GM18870 (cell line): ENCODE results near the gene HPDL.
"Not testable (repeated sequence)": the region's sequence is repeated elsewhere in the genome, so short reads cannot be mapped to it uniquely, and the experiment has no call there.

Experiments
- ATAC-seq: cut with Tn5 transposase; IDR thresholded peaks from one replicate; pipeline ENCODE4 v1.9.1; 2021; ENCODE audit warnings: moderate library complexity; ENCODE audit not compliant: unreplicated experiment

Gene HPDL

DNA sequence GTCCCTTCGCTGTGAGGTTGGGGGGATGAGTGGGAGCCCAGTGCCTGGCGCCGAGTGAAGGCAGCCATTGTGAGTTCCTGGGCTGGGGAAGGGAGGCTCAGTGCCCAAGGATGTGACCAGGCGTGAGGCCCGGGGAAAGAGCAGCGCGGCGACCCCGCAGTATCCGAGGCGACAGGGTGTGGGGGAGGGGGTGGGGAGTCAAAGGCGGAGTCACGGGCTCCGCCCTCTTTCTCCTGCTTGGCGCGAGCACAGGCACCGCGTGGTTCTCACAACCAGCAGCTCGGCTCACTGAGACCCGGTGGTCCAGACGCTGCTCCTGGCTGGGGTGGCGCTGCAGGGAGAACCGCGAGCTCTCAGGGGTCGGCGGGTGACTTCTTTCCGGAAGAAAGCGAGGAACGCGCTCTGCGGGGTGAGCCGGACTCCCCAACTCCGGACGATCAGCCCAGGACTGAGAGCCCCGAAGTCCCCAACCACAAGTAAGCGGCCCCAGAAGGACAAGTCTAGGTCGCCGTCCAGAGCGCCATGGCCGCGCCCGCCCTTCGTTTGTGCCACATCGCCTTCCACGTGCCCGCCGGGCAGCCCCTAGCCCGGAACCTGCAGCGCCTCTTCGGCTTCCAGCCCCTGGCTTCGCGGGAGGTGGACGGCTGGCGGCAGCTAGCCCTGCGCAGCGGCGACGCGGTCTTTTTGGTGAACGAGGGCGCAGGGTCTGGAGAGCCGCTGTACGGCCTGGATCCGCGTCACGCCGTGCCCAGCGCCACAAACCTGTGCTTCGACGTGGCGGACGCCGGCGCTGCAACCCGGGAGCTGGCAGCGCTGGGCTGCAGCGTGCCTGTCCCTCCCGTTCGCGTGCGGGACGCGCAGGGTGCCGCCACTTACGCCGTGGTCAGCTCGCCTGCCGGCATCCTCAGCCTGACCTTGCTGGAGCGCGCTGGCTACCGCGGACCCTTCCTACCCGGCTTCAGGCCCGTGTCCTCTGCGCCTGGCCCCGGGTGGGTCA, at the start of gene HPDL:
HPDL (plus strand) TSS at position 269 of the 997 bp plus-strand sequence; CDS start at position 523, 254 bp downstream.
- ATAC-seq = no peak

DNA sequence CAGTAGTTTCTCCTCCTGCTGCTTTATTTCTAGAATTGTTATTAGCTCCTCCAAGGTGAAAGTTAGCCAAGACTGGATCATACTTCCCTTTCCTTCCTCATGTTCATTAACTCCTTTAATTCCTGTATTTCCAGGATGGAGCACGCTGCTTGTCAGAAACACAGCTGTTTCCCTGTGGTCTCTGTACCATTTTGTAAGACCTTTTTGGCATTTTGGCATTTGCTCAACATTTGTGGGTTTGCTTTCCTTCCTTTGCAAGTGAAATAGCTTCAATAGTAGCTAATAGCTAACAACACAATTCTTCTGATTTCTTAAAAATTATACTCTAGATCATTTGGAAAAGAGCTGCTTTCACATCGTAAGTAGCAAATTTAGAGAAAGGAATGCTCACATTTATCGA, 44.3 kb upstream of the HPDL start:
- ATAC-seq = no peak

DNA sequence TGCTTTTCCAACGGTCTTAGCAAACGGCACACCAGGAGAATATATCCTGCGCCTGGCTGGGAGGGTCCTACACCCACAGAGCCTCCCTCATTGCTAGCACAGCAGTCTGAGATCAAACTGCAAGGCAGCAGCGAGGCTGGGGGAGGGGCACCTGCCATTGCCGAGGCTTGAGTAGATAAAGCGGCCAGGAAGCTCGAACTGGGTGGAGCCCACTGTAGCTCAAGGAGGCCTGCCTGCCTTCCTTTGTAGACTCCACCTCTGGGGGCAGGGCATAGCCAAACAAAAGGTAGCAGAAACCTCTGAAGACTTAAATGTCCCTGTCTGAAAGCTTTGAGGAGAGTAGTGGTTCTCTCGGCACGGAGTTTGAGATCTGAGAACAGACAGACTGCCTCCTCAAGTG, 41.8 kb upstream of the HPDL start:
- ATAC-seq = not testable (repeated sequence)

DNA sequence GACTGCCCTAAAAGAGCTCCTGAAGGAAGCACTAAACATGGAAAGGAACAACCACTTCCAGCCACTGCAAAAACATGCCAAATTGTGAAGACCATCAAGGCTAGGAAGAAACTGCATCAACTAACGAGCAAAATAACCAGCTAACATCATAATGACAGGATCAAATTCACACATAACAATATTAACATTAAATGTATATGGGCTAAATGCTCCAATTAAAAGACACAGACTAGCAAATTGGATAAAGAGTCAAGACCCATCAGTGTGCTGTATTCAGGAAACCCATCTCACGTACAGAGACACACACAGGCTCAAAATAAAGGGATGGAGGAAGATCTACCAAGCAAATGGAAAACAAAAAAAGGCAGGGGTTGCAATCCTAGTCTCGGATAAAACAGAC, 40.2 kb upstream of the HPDL start:
- ATAC-seq = not testable (repeated sequence)

DNA sequence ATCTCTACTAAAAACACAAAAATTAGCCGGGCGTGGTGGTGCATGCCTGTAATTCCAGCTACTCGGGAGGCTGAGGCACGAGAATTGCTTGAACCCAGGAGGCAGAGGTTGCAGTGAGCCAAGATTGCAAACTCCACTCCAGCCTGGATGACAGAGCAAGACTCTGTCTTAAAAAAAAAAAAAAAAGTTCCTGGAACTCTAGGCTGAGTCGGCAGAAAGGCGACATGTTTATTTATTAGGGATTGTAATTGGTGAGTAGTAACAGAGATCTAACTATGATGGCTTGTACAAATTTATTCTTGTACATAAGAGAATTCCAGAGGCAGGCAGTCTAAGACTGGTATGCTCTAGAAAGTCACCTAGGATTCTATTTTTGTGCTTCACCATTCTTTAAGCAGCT, 35.7 kb upstream of the HPDL start:
- ATAC-seq = not testable (repeated sequence)

DNA sequence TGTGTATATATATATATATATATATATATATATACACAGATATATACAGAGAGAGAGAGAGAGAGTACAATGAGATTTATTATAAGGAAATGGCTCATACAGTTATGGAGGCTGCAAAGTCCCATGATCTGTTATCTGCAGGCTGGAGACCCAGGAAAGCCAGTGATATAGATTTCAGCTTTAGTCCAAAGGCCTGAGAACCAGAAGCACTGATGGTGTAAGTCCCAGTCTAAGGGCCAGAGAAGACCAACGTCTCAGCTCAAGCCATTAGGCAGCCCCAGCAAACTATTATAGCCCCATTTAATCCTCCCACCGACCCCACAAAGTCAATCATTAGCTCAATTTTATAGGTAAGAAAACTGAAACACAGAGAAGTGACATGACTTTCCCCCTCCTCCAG, 35.0 kb upstream of the HPDL start:
- no peak for ATAC-seq

DNA sequence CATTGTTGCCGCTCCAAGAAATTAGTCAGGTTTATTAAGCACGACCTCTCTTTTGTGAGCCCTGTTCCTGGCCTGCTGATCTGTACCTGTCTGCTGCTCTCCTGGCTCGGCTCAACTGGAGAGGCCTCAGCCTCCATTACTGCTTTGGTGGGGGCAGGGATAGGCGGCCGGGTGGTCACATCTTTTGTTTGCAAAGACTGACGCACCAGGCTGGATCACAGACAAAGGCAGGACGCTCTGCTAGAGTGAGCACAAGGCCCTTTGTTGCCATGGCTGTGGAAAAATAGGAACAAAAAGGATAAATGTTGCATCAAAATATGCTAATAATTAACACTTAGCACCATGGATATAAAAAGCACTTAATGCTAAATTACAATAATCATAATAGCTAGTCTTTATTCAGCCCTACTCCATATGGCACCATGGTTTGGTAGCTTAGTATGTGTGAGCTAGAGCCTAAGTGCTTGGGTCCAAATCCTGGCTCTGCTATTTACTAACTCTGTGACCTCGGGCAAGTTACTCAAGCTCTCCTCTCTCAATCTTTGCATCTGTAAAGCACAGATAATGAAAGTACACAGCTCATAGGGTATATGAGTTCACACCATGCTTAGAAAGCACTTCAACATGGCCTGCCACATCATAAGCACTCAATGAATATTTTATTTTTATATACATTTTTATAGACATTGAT, 28.9 kb upstream of the HPDL start:
- no peak for ATAC-seq

DNA sequence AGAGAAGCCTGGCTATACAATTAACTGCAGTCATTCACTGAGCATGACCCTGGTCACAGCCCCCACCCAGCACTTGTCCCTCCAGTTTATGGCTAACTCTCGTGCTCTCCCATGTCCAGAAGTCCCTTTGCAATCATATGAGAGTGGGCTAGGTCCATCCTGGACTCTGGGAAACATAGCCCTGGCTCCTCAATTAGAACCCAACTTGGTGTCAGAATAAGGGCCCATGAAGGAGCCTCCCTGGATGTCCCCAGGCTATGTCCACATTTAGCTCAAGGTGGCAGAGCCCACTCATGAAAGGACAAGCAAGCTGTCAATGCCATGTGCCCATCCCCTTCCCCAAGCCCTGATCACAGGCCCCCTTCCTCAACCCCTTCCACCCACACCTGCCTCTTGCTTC, 27.4 kb upstream of the HPDL start:
- ATAC-seq = no peak

DNA sequence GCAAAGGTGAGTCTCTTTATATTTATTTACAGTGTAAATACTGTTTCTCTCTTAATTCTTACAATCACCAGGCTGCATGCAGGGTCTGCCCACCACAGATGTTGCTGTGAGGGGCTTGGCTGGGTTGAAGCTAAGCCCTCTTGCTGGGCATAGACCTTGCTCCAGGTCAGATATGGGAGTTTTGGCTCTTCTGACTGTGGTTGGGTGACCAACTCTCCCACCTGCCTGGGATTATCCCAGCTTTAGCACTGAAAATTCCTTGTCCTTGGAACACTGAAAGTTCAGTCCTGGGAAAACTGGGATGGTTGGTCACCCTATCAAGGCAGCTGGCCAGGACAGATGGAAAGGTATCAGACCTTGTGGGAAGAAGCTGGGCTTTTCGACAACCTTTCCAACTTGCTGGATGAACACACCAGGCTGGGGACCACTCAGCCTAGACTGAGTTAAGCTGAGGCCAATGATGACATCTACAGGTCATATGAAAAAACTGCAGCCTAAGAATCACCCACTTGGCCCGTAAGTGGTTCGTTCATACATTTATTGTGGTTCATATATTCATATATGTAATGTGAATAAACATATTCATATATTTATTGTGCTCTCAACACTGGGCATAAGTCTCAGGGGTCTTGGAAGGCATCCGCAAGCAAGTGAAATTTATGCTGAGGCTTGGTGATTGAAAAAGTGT, 26.6 kb upstream of the HPDL start:
- no peak for ATAC-seq

DNA sequence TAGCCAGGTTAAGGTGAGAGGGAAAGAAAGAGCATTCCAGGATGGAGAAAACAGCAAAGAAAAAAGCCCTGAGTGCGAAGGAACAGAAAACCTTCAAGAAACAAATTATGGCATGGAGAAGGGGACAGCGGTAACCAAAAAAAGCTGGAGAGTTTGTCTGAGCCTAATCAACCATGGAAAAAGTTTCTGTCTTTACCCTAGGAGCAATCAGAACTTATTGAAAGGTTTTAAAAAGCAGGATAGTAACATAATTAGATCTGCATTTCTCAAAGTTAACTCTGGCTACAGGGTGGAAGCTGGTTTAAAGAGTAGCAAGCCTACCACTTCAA, 26.1 kb upstream of the HPDL start:
- no peak for ATAC-seq

DNA sequence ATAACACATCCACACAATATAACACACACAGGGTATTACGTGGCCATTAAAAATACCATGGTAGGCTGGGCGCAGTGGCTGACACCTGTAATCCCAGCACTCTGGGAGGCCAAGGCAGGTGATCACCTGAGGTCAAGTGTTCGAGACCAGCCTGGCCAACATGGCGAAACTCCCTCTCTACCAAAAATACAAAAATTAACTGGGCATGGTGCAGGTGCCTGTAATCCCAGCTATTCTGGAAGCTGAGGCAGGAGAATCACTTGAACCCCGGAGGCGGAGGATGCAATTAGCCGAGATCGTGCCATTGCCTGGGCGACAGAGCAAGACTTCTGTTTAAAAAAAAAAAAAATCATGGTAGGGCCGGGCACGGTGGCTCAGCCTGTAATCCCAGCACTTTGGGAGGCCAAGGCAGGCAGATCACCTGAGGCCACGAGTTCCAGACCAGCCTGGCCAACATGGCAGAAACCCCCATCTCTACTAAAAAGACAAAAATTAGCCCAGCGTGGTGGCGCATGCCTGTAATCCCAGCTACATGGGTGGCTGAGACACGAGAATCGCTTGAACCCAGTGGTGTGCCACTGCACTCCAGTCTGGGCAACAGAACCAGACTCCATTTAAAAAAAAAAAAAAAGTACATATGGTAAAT, 24.1 kb upstream of the HPDL start:
- ATAC-seq = no peak

DNA sequence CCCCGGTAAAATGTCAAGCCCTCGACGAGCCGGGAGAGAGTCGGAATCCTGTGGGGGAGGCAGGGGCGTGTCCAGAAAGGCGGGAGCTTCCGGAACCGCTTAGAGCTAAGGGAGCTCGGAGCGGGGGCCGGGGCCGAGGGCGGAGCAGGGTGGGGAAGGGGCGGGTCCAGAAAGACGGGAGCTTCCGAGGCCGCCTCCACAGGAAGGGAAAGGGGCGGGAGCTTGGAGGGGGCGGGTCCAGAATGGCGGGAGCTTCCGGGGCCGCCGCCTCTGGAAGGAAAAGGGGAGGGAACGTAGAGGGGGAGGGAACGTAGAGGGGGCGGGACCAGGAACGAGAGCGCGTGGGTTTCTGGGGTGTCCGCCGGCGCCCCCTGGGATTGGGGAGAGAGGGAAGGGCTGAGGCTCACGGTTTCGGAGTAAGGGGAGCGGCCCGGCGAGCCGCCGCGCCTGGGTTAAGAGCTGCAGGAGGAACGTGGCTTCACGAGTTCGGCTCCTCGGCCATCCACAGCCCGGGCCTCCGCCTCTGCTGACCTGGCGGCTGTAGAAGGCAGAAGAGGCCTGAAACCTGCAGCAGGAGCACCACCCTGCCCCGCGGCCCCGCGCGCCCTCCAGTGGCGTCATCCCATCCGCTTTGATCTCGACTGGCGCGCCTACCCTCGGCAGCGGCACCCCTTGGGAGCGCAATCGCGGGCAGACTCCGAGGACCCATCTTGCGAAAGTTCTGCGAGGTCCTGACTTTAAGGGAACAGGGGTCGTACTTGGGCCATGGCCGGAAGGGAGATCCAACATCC, 23.0 kb upstream of the HPDL start:
- ATAC-seq = peak; percentile 61

DNA sequence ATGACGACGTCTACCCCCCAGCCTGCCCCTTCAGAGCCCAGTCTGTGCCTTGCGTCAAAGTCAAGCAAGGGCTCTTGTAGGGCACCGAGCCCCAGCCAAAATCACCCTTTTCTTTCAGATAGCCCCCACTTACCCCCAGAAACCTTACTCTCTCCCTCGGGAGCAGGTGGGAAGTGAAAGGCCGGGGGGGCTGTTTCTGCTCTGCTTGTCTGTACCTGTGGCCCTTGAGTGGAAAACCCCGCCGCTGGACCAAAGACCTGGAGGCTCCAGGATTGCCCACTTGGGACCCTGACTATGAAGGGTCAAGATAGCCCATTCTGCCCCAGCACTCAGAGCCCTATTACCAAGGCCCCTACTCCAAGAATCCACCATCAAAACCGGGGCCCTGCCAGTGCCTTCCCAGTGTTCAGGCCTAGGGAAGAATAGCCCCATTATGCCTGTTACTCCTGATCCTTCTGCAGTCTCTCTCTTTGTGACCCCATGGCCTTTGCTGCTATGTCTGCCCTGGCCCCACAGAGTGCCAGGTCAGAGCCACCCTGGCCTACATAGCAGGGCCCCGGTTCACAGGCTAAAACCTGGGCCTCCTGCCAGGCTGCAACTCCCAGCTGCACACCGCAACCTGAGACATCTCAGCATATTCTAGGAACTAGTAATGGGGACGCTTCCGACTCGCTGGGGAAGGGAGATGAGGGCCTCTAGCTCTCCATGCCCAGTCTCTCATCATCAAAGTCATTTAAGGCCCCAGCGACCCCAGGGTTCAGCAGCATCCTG, 22.2 kb upstream of the HPDL start:
- ATAC-seq = no peak

DNA sequence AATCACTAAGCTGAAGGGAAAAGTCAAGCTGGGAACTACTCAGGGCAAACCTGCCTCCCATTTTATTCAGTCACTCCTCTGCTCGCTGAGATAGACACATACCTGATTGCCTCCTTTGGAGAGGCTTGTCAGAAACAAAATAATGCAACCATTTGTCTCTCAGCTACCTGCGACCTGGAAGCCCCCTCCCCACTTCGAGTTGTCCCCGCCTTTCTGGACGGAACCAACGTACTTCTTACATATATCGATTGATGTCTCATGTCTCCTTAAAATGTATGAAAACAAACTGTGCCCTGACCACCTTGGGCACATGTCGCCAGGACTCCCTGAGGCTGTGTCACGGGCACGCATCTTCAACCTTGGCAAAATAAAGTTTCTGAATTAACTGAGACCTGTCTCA, 21.5 kb upstream of the HPDL start:
- no peak for ATAC-seq

DNA sequence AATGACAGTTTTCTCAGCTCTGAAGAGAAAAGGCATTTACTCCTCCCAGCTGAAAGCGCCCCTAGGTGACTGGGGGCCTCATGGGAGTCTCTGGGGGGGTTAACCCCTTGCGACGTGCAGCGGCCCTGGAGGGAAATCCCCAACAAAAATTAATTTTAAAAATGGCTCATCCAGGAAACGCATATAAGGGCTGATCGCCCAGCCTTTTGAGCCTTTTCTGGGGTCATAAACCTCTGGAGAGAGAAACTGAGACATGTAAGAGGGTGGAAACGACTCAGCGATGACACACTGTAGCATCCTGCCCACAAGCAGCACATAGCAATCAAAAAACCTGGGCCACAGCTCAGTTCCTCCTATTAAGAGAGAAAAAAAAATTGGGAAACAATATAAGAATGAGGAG, 20.4 kb upstream of the HPDL start:
- no peak for ATAC-seq

DNA sequence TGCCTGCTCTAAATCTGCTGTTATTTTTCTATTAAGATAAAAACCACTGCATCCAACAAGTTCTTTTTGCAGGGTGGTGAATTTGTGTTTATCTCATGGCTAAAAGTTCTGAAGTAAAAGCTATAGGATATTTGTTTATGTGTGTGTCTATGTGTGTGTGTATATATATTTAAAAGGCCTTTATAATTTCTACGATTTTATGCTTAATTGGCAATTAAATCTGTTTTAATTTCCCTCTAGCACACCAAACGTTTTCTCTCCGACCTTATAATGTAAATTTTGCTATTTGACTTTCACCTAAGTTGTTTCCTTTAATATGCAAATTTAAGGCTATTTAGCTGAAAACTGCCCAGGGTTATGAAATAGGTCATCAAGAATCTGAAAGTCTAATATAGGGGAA, 19.8 kb upstream of the HPDL start:
- ATAC-seq = no peak

DNA sequence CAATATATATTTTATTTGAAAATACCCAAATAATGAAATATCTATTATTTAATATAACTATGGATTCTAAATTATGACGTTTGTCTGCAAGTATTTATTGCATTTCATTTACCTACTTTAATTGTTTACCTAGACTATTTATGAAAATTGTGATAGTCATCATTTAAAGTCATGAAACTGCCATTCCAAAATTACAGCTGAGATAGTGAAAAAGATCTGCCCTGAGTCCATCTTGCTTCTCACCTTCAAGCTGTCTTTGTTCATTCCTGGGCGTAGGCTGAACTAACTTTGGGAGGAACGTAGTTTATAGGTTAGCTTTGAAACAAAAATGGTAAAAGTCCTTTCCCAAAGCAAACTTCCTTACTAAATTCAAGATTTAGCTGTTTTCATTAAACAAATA, 12.4 kb upstream of the HPDL start:
- no peak for ATAC-seq

DNA sequence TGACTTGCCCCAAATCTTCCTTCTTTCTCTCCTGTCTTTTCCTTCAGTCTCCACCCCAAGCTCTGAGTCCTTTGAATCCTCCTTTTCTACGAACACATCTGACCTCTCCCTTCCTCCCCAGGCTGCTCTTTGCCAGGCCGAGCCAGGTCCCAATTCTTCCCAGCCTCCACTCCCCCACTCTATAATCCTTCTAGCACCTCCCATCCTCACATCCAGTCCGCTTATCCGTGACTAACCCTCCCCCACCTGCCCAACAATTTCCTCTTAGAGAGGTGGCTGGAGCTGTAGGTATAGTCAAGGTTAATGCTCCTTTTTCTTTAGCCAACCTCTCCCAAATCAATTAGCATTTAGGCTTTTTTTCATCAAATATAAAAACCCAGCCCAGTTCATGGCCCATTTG, 9.5 kb upstream of the HPDL start:
- no peak for ATAC-seq

DNA sequence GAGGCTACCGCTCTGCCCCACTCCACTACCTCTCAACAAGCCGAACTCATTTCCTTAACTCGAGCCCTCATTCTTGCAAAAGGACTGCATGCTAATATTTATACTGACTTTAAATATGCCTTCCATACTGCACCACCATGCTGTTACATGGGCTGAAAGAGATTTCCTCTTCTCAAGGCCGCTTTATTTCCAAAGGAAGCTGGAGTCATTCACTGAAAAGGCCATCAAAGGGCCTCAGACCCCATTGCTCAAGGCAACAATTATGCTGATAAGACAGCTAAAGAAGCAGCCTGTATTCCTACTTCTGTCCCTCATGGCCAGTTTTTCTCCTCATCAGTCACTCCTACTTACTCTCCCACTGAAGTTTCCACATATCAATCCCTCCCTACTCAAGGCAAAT, 6.9 kb upstream of the HPDL start:
- ATAC-seq = no peak

DNA sequence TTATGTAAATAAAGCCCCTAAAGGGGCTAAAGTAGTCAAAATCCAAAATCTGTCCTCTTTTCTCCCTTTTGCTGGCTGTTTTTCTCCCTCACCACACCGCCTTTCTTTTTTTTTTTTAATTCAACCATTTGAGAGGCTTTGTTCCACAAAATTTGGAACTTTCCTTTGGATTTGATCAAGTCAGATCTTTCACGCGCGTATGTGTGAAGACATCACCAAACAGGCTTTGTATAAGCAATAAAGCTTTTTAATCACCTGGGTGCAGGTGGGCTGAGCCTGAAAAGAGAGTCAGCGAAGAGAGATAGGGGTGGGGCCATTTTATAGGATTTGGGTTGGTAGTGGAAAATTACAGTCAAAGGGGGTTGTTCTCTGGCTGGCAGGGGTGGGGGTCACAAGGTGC, 5.3 kb upstream of the HPDL start:
- ATAC-seq = no peak
